Fibroblast of lung (primary cell): ENCODE data around the gene CCZ1B.
"Not testable (repeated sequence)": the region's sequence is repeated elsewhere in the genome, so short reads cannot be mapped to it uniquely, and the experiment has no call there.

Source experiments
- CTCF ChIP-seq, 2 donors: IDR thresholded peaks in 1 of 2; conservative IDR thresholded peaks in 1 of 2; 1 replicate in 1 of 2; 2 replicates in 1 of 2; pipeline ENCODE4 v1.5.1; 2011 to 2012; ENCODE audit warnings: low read length in 2 of 2, control low read depth in 1 of 2, inconsistent platforms in 1 of 2, low read depth in 1 of 2, mild to moderate bottlenecking in 1 of 2
- EZH2 ChIP-seq: IDR thresholded peaks from 2 replicates; pipeline ENCODE4 v1.5.1; 2012; ENCODE audit warnings: low read length, control low read depth, mild to moderate bottlenecking; ENCODE audit errors: missing control alignments

- not testable (repeated sequence) for TF ChIP-seq CTCF (conservative IDR thresholded peaks at IDR 0.05 in 1 of 2, IDR thresholded peaks at IDR 0.05 in 1 of 2; ENCODE audit: low read depth in 1 of 2, low read length in 2 of 2); EZH2
These were observed 19.9 kb upstream of the CCZ1B start for GRCh38 chr7:6845971-6846449.
